Right atrium auricular region (tissue), 2 donors: ENCODE measurements around the gene DZIP1. TPM values are rescaled to one million over a fixed set of nuclear protein-coding genes. Genes with fewer than 3 reads are reported as not detected.

Source experiments
- DNase-seq: peaks from one replicate; pipeline ENCODE4 v3.0.0-alpha.2; 2019; ENCODE audit warnings: low spot score
- H3K27ac ChIP-seq, 2 donors: fragments of 200-600 bp; sonication (generic); 1 replicate in 1 of 2; 2 replicates in 1 of 2; pipeline ENCODE4 v1.5.1; 2016 to 2019
- H3K27me3 ChIP-seq, 2 donors: fragments of 200-600 bp; sonication (generic); one replicate each; pipeline versions ENCODE4 v1.5.1 to v1.6.0; 2017 to 2019
- H3K36me3 ChIP-seq: fragments of 200-600 bp; sonication (generic); one replicate; pipeline ENCODE4 v1.5.1; 2016
- H3K4me1 ChIP-seq, 2 donors: fragments of 200-600 bp; sonication (generic); one replicate each; pipeline versions ENCODE4 v1.5.1 to v1.6.0; 2017 to 2019
- H3K4me3 ChIP-seq, 2 donors: fragments of 200-600 bp; sonication (generic); 1 replicate in 1 of 2; 2 replicates in 1 of 2; pipeline ENCODE4 v1.5.1; 2017 to 2019; ENCODE audit warnings: mild to moderate bottlenecking in 1 of 2, moderate library complexity in 1 of 2
- H3K9me3 ChIP-seq, 2 donors: fragments of 200-600 bp; sonication (generic); one replicate each; pipeline ENCODE4 v1.5.1; 2019
- CTCF ChIP-seq, 2 donors: fragments of 200-600 bp; sonication (generic); IDR thresholded peaks; one replicate each; pipeline ENCODE4 v1.5.1; 2019; ENCODE audit warnings: antibody characterized with exemption in 2 of 2
- total RNA-seq, 2 donors: library from RNA; depleted of rRNA; stranded (reverse); fragments of >200 nt; gene quantifications; one replicate each; pipeline ENCODE4 v1.1.0, GENCODE V29; 2016

DZIP1 gene
- total RNA-seq, 2 donors from 2014 or later: 3.9 to 4.9 TPM

- TF ChIP-seq CTCF (IDR thresholded peaks at IDR 0.05): no peak
- DNase-seq: no peak
- H3K27me3 ChIP-seq: no peaks in the 10 kb centered on the region
- no peaks in the 10 kb centered on the region for H3K4me1 ChIP-seq
- no peak overlapping the region for H3K27ac ChIP-seq
- H3K36me3 ChIP-seq: no peaks in the 10 kb centered on the region
- H3K9me3 ChIP-seq: no peaks in the 10 kb centered on the region
- no peak overlapping the region for H3K4me3 ChIP-seq
Measured at GRCh38 chr13:95564091-95564490, 80.4 kb downstream of the DZIP1 start.

GRCh38 chr13:95560387-95560786, 84.1 kb downstream of the DZIP1 start:
- no peak for DNase-seq
- H3K27me3 ChIP-seq: no peaks in the 10 kb centered on the region
- TF ChIP-seq CTCF (IDR thresholded peaks at IDR 0.05): no peak
- no peaks in the 10 kb centered on the region for H3K9me3 ChIP-seq
- no peaks in the 10 kb centered on the region for H3K4me1 ChIP-seq
- H3K27ac ChIP-seq: no peak overlapping the region
- H3K4me3 ChIP-seq: no peak overlapping the region
- no peaks in the 10 kb centered on the region for H3K36me3 ChIP-seq

GRCh38 chr13:95559100-95559499, 85.4 kb downstream of the DZIP1 start:
- Histone ChIP-seq H3K9me3 (no peaks in the 10 kb centered on the region), H3K27me3 (peaks cover 0 to 3% of the 10 kb centered on the region in 2 donors), H3K4me1 (no peaks in the 10 kb centered on the region), H3K4me3 (no peak overlapping the region), H3K27ac (no peak overlapping the region), H3K36me3 (no peaks in the 10 kb centered on the region)
- no peak for TF ChIP-seq CTCF (IDR thresholded peaks at IDR 0.05)
- no peak for DNase-seq

- Histone ChIP-seq H3K4me1 (peaks cover 0 to 15% of the 10 kb centered on the region in 2 donors), H3K27me3 (peaks cover 10 to 15% of the 10 kb centered on the region in 2 donors), H3K9me3 (no peaks in the 10 kb centered on the region), H3K27ac (no peak overlapping the region), H3K36me3 (no peaks in the 10 kb centered on the region), H3K4me3 (no peak overlapping the region)
- no peak for TF ChIP-seq CTCF (IDR thresholded peaks at IDR 0.05)
- DNase-seq: no peak
Measured at GRCh38 chr13:95557013-95557412, 87.5 kb downstream of the DZIP1 start.

GRCh38 chr13:95553581-95554385, 90.7 kb downstream of the DZIP1 start:
- no peak overlapping the region for H3K4me3 ChIP-seq
- H3K9me3 ChIP-seq: no peaks in the 10 kb centered on the region
- no peaks in the 10 kb centered on the region for H3K36me3 ChIP-seq
- no peak for DNase-seq
- no peak for TF ChIP-seq CTCF (IDR thresholded peaks at IDR 0.05)
- H3K27me3 ChIP-seq: peaks cover 15 to 21% of the 10 kb centered on the region in 2 donors
- peaks cover 0 to 15% of the 10 kb centered on the region in 2 donors for H3K4me1 ChIP-seq
- H3K27ac ChIP-seq: no peak overlapping the region
